ENCODE results near the gene CXCL17. TPM values are rescaled to one million over a fixed set of nuclear protein-coding genes. Genes with fewer than 3 reads are reported as not detected.

Gene CXCL17
- total and polyA plus RNA-seq, 8 donors = 8.5 to 257 (median 15.2) TPM

- ATAC-seq = peak; percentile 76
- Histone ChIP-seq H3K36me3 (peaks cover 0 to 21% of the 10 kb centered on the region in 2 donors), H3K4me3 (peak overlapping the region; percentile 46 to 50), H3K27me3 (peaks cover 0 to 7% of the 10 kb centered on the region in 2 donors), H3K9me3 (no peaks in the 10 kb centered on the region), H3K4me1 (peaks cover 9 to 27% of the 10 kb centered on the region in 2 donors), H3K27ac (peak overlapping the region; percentile 17 to 45)
- peak; percentile 72 to 95 (median 82) for DNase-seq
- intact Hi-C loops (cut with DNase I) = no loop called here
- peak; percentile 71 to 73 for TF ChIP-seq CTCF (IDR thresholded peaks at IDR 0.05)
Measured at GRCh38 chr19:42401365-42402303, 41.1 kb downstream of the CXCL17 start.

- H3K4me1 ChIP-seq = peaks cover 9 to 35% of the 10 kb centered on the region in 2 donors
- peaks cover 0 to 18% of the 10 kb centered on the region in 2 donors for H3K36me3 ChIP-seq
- intact Hi-C loops (cut with DNase I) = no loop called here
- H3K27ac ChIP-seq = no peak overlapping the region
- H3K4me3 ChIP-seq = no peak overlapping the region
- ATAC-seq (no peak), DNase-seq (no peak)
- no peaks in the 10 kb centered on the region for H3K9me3 ChIP-seq
- TF ChIP-seq CTCF (IDR thresholded peaks at IDR 0.05) = no peak
- peaks cover 0 to 7% of the 10 kb centered on the region in 2 donors for H3K27me3 ChIP-seq
Measured at GRCh38 chr19:42400404-42400803, 42.3 kb downstream of the CXCL17 start.

DNA sequence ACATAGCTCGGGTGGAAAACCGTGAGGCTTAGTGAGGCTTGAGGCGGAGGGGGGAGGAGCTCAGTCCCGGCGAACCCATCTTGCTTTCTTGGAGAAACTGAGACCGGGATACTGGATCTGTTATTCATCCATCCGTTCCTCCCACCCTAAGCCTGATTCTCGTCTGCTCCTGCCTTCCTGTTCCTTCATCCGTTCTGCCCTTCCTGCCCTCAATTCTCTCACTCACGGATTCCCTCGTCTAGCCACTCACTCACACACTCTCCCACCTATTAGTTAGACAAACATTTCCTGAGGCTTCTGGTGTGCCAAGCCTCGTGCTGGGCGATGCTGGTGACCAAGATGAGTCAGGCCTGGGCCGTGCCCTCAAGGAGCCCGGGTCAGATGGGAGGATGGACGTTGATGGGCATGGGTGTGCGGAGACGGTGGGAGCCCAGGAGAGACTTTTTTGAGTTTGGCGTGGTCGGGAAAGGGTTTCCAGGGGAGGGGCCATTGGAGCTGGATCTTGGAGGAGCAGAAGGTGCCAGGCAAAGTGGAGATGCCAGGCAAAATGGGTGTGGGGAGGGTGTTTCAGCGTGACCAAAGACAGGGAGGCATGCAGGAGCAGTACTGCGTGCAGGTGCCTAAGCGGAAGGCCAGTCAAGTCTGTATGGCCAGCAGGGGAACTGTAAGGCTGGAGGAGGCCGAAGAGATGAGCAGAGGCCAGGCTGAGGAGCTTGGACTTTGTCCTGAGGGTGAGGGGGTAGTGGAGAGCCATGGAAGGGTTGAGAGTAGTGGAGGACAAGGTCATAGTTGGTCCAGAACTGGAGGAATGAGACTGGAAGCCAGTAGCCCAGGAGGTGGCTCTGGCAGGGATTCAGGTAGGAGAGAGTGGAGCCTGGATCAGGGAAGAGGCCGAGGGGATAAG is 45.2 kb downstream of the CXCL17 start:
- H3K27me3 ChIP-seq = peaks cover 0 to 7% of the 10 kb centered on the region in 2 donors
- peak; percentile 1 for ATAC-seq
- peak overlapping the region; percentile 74 to 81 for H3K27ac ChIP-seq
- H3K4me3 ChIP-seq = peak overlapping the region; percentile 29 to 56
- intact Hi-C loops (cut with DNase I) = no loop called here
- no peaks in the 10 kb centered on the region for H3K36me3 ChIP-seq
- H3K4me1 ChIP-seq = peaks cover 9 to 34% of the 10 kb centered on the region in 2 donors
- no peak for TF ChIP-seq CTCF (IDR thresholded peaks at IDR 0.05)
- no peak for DNase-seq
- no peaks in the 10 kb centered on the region for H3K9me3 ChIP-seq

DNA sequence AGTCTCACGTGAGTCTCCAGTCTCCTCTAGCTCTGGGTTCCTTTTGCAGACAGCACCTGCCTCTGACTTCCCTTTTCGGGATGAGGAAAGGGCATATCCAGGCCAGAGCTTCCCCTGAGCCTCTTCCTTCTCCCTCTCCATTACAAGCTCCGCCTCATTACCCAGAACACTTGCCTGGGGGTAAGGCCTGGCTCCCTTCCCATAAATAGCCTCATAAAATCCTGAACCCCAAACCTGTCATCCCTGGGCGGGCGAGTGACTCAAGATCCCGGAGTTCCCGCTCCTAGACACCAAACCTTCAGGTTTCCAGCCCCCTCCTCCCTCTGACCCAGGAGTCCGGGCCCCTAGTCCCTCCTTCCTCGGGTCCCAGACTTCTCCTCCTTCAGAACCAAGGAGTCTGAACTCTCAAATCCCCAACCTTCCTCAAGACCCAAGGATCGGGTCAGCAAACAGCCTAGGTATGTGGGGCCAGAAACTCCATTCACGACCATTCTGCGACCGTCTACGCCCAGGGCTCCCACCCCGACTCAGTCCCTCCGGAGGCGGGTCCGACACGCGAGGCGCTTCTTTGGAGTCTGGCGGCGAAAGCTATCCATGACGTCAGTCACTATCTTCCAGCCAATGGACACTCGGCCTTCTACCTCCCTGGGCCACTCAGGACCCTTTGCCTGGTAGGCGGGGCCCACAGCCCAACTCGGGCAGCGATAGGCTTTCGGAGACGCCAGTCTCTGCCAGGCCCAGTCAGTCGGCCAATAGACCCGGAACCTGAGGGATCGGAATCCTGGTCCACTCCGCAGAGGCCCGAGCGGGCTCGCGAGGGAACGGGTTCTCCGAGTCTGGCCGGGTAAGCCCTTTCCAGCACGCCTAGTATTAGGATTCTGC is 46.1 kb downstream of the CXCL17 start:
- ATAC-seq = peak; percentile 97
- intact Hi-C loops (cut with DNase I) = no loop called here

More for the DNA sequence above, 46.1 kb downstream of the CXCL17 start:
- Histone ChIP-seq H3K36me3 (no peaks in the 10 kb centered on the region), H3K9me3 (no peaks in the 10 kb centered on the region), H3K4me1 (peaks cover 9 to 25% of the 10 kb centered on the region in 2 donors), H3K27me3 (peaks cover 0 to 4% of the 10 kb centered on the region in 2 donors), H3K27ac (peak overlapping the region; percentile 80 to 81), H3K4me3 (peak overlapping the region; percentile 29 to 56)
- TF ChIP-seq CTCF (IDR thresholded peaks at IDR 0.05) = no peak
- peak; percentile 97 to 99 (median 98) for DNase-seq
